Measurements from ENCODE around the gene TUBB3. TPM values are rescaled to one million over a fixed set of nuclear protein-coding genes. Genes with fewer than 3 reads are reported as not detected.
"Not testable (repeated sequence)": the region's sequence is repeated elsewhere in the genome, so short reads cannot be mapped to it uniquely, and the experiment has no call there.

Gene TUBB3
- total and polyA plus RNA-seq, 2 donors, result 16.1 to 28.0 TPM

DNA sequence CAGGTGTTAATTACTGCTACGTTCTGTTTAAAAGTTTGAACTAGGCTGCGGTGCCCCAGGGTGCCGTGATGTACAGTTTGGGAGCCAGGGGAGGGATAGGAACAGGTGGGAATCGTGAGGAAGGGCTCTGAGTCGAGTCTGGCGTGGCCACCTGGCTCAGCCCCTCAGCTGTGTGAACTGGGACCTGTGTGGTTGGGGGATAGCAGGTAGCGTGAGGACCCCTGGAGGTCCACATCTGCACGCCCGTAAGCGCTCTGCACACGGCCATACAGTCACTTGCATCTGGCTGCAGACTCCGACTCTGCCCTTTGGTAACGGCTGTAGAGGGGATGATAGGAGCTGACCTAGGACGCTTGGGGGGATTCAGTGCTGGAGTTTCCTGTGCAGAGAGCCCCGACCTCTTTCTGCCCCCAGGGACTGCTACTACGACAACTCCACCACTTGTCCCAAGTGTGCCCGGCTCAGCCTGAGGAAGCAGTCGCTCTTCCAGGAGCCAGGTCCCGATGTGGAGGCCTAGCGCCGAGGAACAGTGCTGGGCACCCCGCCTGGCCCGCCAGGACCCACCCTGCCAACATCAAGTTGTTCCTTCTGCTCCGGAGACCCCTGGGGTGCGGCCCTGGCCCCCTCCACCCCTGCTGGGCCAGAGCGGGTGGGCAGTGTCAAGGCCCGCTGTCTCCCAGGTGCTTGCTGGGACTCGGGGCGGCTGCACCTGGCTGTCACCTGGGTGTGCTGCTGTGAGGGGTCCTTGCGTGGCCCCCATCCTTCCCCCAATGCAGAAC is 42.5 kb downstream of the TUBB3 start:
- Histone ChIP-seq H3K36me3 (ENCODE audit: insufficient read depth) (no peaks in the 10 kb centered on the region), H3K4me3 (ENCODE audit: low read depth, low read length) (no peak overlapping the region), H3K4me1 (ENCODE audit: insufficient read depth) (no peaks in the 10 kb centered on the region), H3K27ac (ENCODE audit: low read depth) (no peak overlapping the region)
- no peak for DNase-seq (ENCODE audit: extremely low spot score)
- WGBS, result 90% methylated on average over 30 of the region's 30 CpGs

GRCh38 chr16:89966756-89967155 is 43.6 kb downstream of the TUBB3 start:
- 79% methylated on average over 9 of the region's 9 CpGs for WGBS
- no peaks in the 10 kb centered on the region for H3K4me1 ChIP-seq (ENCODE audit: insufficient read depth)
- H3K36me3 ChIP-seq (ENCODE audit: insufficient read depth), result no peaks in the 10 kb centered on the region
- no peak overlapping the region for H3K4me3 ChIP-seq (ENCODE audit: low read depth, low read length)
- DNase-seq (ENCODE audit: extremely low spot score), result no peak
- no peak overlapping the region for H3K27ac ChIP-seq (ENCODE audit: low read depth)

DNA sequence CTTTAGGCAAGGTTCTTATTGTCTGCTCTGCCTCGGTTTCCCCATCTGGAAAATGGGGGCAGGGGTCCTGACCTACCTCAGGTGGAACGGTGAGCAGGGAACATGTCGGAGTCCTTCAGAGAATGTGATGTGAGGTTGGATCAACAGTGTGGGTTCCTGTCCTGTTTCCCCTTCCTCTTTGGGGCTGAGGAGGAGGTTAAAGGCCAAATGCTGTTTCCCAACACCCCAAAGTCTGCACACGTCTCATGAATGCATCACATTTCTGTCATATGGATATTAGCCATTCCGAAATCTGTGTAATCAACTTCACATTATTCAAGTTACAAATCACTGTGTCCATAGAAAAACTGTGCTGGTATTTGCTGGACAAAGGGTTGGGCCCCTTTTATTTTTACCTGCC is 44.3 kb downstream of the TUBB3 start:
- not testable (repeated sequence) for H3K4me3 ChIP-seq (ENCODE audit: low read depth, low read length); H3K4me1 ChIP-seq (ENCODE audit: insufficient read depth); H3K27ac ChIP-seq (ENCODE audit: low read depth); H3K36me3 ChIP-seq (ENCODE audit: insufficient read depth); DNase-seq (ENCODE audit: extremely low spot score)
- WGBS, result 80% methylated on average over 5 of the region's 5 CpGs

DNA sequence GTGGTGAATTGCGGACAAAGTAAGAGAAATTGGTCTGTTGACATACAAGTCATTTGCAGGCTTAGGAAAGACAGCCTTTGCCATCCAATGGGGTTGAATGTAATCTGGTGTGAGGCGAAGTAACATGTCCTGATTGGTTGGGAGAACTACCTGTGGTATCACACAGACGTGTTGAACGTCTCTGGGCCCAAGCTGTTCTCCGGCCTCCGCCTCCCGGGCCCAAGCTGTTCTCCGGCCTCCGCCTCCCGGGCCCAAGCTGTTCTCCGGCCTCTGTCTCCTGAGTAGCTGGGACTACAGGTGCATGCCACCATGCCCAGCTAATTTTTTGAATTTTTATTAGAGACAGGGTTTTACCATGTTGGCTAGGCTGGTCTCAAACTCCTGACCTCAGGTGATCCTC is 44.9 kb downstream of the TUBB3 start:
- not testable (repeated sequence) for H3K4me3 ChIP-seq (ENCODE audit: low read depth, low read length); DNase-seq (ENCODE audit: extremely low spot score); H3K36me3 ChIP-seq (ENCODE audit: insufficient read depth); H3K4me1 ChIP-seq (ENCODE audit: insufficient read depth); H3K27ac ChIP-seq (ENCODE audit: low read depth)
- 89% methylated on average over 11 of the region's 11 CpGs for WGBS

- Histone ChIP-seq H3K4me3 (ENCODE audit: low read depth, low read length) (no peak overlapping the region), H3K36me3 (ENCODE audit: insufficient read depth) (no peaks in the 10 kb centered on the region), H3K4me1 (ENCODE audit: insufficient read depth) (peaks cover 3% of the 10 kb centered on the region), H3K27ac (ENCODE audit: low read depth) (no peak overlapping the region)
- 93% methylated on average over 6 of the region's 6 CpGs for WGBS
- no peak for DNase-seq (ENCODE audit: extremely low spot score)
These were observed 46.7 kb downstream of the TUBB3 start for GRCh38 chr16:89969741-89970410.

GRCh38 chr16:89971495-89972243 is 48.5 kb downstream of the TUBB3 start:
- H3K36me3 ChIP-seq (ENCODE audit: insufficient read depth), result no peaks in the 10 kb centered on the region
- 39% methylated on average over 42 of the region's 42 CpGs for WGBS
- peaks cover 3% of the 10 kb centered on the region for H3K4me1 ChIP-seq (ENCODE audit: insufficient read depth)
- peak overlapping the region; percentile 80 for H3K4me3 ChIP-seq (ENCODE audit: low read depth, low read length)
- no peak for DNase-seq (ENCODE audit: extremely low spot score)
- H3K27ac ChIP-seq (ENCODE audit: low read depth), result no peak overlapping the region

- Histone ChIP-seq H3K4me1 (ENCODE audit: insufficient read depth) (peaks cover 3% of the 10 kb centered on the region), H3K4me3 (ENCODE audit: low read depth, low read length) (peak overlapping the region; percentile 80), H3K27ac (ENCODE audit: low read depth) (peak overlapping the region; percentile 81), H3K36me3 (ENCODE audit: insufficient read depth) (no peaks in the 10 kb centered on the region)
- WGBS, result under 1% methylated on average over 104 of the region's 104 CpGs
- DNase-seq (ENCODE audit: extremely low spot score), result peak; percentile 83
These were observed 49.4 kb downstream of the TUBB3 start for GRCh38 chr16:89972244-89973234.

- WGBS, result 14% methylated on average over 14 of the region's 14 CpGs
- DNase-seq (ENCODE audit: extremely low spot score), result no peak
- H3K27ac ChIP-seq (ENCODE audit: low read depth), result peak overlapping the region; percentile 81
- peaks cover 3% of the 10 kb centered on the region for H3K4me1 ChIP-seq (ENCODE audit: insufficient read depth)
- H3K36me3 ChIP-seq (ENCODE audit: insufficient read depth), result no peaks in the 10 kb centered on the region
- H3K4me3 ChIP-seq (ENCODE audit: low read depth, low read length), result peak overlapping the region; percentile 80
These were observed 50.1 kb downstream of the TUBB3 start for GRCh38 chr16:89973235-89973634.

GRCh38 chr16:89973654-89974335 is 50.7 kb downstream of the TUBB3 start:
- 93% methylated on average over 13 of the region's 13 CpGs for WGBS
- no peak overlapping the region for H3K4me3 ChIP-seq (ENCODE audit: low read depth, low read length)

DNA sequence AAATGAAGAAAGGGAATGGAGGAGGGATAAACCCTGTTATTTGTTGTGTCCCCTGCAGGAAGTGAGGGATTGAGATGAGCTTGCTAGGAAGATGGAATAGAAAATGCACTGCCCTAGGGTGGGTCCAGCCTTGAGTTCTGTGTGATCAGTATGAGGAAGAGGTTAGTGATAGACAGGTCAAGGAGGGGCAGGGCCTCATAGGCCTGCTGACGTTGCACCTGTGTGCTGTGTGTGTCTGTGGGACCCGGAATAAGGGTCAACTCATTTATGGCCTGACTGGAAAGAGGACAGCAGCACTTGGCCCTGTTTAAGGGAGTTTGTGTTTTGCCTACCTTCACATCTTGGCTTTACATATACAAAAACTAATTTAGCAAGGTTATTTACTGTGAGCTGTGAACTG is 51.7 kb downstream of the TUBB3 start:
- H3K36me3 ChIP-seq (ENCODE audit: insufficient read depth), result no peaks in the 10 kb centered on the region
- DNase-seq (ENCODE audit: extremely low spot score), result no peak
- H3K4me3 ChIP-seq (ENCODE audit: low read depth, low read length), result no peak overlapping the region
- peaks cover 3% of the 10 kb centered on the region for H3K4me1 ChIP-seq (ENCODE audit: insufficient read depth)
- WGBS, result 90% methylated on average over 2 of the region's 2 CpGs
- H3K27ac ChIP-seq (ENCODE audit: low read depth), result no peak overlapping the region

More at GRCh38 chr16:89973654-89974335, 50.7 kb downstream of the TUBB3 start:
- Histone ChIP-seq H3K36me3 (ENCODE audit: insufficient read depth) (no peaks in the 10 kb centered on the region), H3K27ac (ENCODE audit: low read depth) (no peak overlapping the region), H3K4me1 (ENCODE audit: insufficient read depth) (peaks cover 3% of the 10 kb centered on the region)
- no peak for DNase-seq (ENCODE audit: extremely low spot score)

GRCh38 chr16:89981414-89981813 is 58.3 kb downstream of the TUBB3 start:
- H3K4me3 ChIP-seq (ENCODE audit: low read depth, low read length), result no peak overlapping the region
- H3K36me3 ChIP-seq (ENCODE audit: insufficient read depth), result peaks cover 4% of the 10 kb centered on the region
- no peak overlapping the region for H3K27ac ChIP-seq (ENCODE audit: low read depth)
- 90% methylated on average over 8 of the region's 8 CpGs for WGBS
- no peaks in the 10 kb centered on the region for H3K4me1 ChIP-seq (ENCODE audit: insufficient read depth)
- DNase-seq (ENCODE audit: extremely low spot score), result no peak

DNA sequence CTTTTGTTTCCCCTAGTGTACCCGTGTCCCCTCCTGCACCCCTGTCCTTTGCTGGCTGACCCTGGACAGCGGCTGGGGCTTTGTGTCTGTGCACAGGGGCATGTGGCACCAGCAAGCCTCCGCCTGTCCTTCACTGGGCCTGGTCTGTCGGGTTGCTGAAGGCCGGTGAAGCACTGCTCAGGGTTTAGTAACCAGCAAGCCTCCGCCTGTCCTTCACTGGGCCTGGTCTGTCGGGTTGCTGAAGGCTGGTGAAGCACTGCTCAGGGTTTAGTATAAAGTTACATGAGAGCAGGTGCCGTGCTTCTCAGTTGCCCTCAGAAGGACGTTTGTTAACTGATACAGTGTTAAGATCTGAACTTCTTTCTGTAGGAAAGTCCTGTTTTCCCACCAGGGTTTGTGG is 59.2 kb downstream of the TUBB3 start:
- DNase-seq (ENCODE audit: extremely low spot score), result no peak
- H3K27ac ChIP-seq (ENCODE audit: low read depth), result no peak overlapping the region
- no peaks in the 10 kb centered on the region for H3K4me1 ChIP-seq (ENCODE audit: insufficient read depth)
- 86% methylated on average over 9 of the region's 9 CpGs for WGBS
- peaks cover 4% of the 10 kb centered on the region for H3K36me3 ChIP-seq (ENCODE audit: insufficient read depth)
- no peak overlapping the region for H3K4me3 ChIP-seq (ENCODE audit: low read depth, low read length)

All from urinary bladder (tissue), 4 donors.